NCI-H748 treated with DMSO at 0.1 percent for 48 hours (cell line): ENCODE data around the gene IRS2.

Experiments
- DNase-seq: peaks from one replicate; lab custom pipeline; 2025; lab: John Stamatoyannopoulos, UW

Gene IRS2

DNA sequence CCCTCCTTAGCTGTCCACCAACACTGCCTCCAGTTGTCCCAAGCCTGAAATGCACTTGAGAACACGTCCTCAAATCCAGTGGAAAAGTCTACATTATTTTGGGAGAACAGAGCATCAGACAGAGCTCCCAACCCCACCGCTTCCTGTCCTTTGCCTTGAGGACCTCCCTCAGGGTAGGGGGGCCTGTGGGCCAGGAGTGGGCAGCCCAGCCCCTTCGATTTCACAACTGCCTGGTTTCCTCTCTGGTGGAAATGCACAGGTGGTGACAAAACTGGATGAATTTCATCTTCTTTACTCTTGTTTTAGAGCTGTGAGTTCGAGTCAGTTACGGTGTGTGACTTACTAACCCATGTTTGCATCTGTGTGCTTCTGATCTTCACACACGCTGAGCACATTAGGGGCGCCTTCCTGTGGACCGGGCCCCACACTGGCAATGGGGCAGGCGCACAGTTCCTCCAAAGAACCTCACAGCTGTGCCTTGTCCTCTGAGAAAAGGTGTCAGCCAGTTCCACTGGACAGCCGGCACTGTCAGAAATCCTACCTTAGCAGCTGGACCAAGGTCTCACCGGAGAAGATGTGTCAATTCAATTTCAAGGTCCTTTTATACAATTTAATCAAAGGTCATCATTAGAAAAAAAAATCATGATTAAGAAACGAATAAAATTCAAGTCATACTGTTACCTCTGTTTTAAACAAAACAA, 80.2 kb downstream of the IRS2 start:
- no peak for DNase-seq

DNA sequence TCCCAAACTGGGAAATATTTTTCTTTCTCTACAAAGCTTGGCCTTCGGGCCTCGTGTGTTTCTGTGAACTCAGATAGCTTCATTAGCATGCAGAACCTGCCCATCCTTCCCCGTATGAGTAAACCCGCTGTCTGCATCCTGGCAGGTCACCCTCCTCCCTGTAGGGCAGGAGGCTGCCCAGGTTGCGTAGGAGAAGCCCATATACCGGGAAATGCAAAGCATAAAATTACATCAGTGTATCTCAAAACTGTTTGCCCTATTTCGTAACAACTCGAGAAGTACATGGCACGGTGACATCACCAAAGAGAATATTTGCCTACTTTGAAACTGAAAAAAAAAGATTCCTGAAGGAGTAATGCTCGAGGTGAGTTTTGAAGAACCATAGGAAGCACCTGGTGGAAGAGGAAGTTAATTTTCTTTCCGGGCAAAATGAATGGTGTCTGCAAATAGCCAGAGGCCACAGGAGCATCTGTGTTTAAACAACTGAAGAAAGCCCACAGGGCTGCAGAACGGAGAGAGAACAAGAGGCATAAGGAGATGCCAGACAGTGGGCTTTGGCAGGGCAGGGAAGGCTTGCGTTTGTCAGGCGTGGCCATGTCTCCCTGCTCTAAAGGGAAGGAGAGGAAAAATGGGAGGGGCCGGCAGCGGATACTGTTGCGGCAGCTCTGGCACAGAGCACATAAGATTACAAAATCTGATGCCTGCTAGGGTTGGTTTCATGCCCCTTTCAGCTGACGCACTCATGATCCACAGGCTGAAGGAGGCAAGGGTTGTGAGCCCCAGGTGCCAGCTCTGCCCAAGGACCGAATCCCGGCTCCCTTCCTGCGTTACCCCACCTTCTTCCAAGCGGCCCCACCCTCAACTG, 81.4 kb downstream of the IRS2 start:
- no peak for DNase-seq

- DNase-seq, result no peak
Measured at GRCh38 chr13:109703250-109703649, 83.1 kb downstream of the IRS2 start.
